A549 (cell line): Measurements from ENCODE around the gene MSI2. TPM values are rescaled to one million over a fixed set of nuclear protein-coding genes. Genes with fewer than 3 reads are reported as not detected.

ENCODE experiments used
- ATAC-seq, 2 experiments: fragments of 200-7000 bp in 1 of 2; fragments of >200 bp in 1 of 2; cut with Nextera tagmentation in 1 of 2; cut with Tn5 transposase in 1 of 2; 3 replicates each; pipeline versions ENCODE4 v1.8.0 to v1.9.1; 2018 to 2020; ENCODE audit warnings: mild to moderate bottlenecking in 1 of 2, moderate library complexity in 1 of 2
- CTCF ChIA-PET: fragments of 300-600 bp; sonication (Branson Sonifier 250); formaldehyde crosslinking; extraction: SDS; loops from one replicate; lab custom pipeline; 2021; ENCODE audit warnings: antibody characterized with exemption, inconsistent platforms; lab: Yijun Ruan, JAX
- POLR2A ChIA-PET: fragments of 350-600 bp; formaldehyde crosslinking; extraction: SDS; loops from one replicate; lab custom pipeline; 2021; ENCODE audit warnings: antibody characterized with exemption, inconsistent platforms; lab: Yijun Ruan, JAX
- DNase-seq, 2 experiments: peaks; one replicate each; pipeline versions ENCODE4 v3.0.0 to v3.0.0-alpha.2; 2011 to 2016; ENCODE audit warnings: low read depth in 1 of 2, low spot score in 1 of 2
- FAIRE-seq: peaks from 2 replicates; lab custom pipeline; 2011; peaks lifted over from hg19 to GRCh38; lab: Jason Lieb, UNC
- H3K27ac ChIP-seq, 2 experiments: fragments of >200 bp; sonication (Bioruptor Twin); formaldehyde crosslinking; 3 replicates each; pipeline ENCODE4 v1.5.1; 2016 to 2017
- H3K4me1 ChIP-seq: fragments of >200 bp; sonication (Bioruptor Twin); formaldehyde crosslinking; 3 replicates; pipeline ENCODE4 v1.6.1; 2016
- H3K4me2 ChIP-seq: fragments of >200 bp; sonication (Bioruptor Twin); formaldehyde crosslinking; 3 replicates; pipeline ENCODE4 v1.6.1; 2016
- H3K4me3 ChIP-seq: fragments of >200 bp; sonication (Bioruptor Twin); formaldehyde crosslinking; 3 replicates; pipeline ENCODE4 v1.5.1; 2016
- H3K9me3 ChIP-seq: fragments of >200 bp; sonication (Bioruptor Twin); formaldehyde crosslinking; 3 replicates; pipeline ENCODE4 v1.6.1; 2016
- CEBPB ChIP-seq, 2 experiments: fragments of >200 bp in 1 of 2; sonication (Bioruptor Twin) in 1 of 2; formaldehyde crosslinking in 1 of 2; IDR thresholded peaks; 2 replicates each; pipeline ENCODE4 v1.6.1; 2012 to 2016
- CTCF ChIP-seq: fragments of >200 bp; sonication (Bioruptor Twin); formaldehyde crosslinking; IDR thresholded peaks from 3 replicates; pipeline ENCODE4 v1.5.1; 2016
- E2F6 ChIP-seq: IDR thresholded peaks from 2 replicates; pipeline ENCODE4 v1.6.1; 2012; ENCODE audit warnings: low read depth, borderline replicate concordance
- EP300 ChIP-seq, 2 experiments: fragments of >200 bp; sonication (Bioruptor Twin); formaldehyde crosslinking; IDR thresholded peaks; 2 replicates in 1 of 2; 3 replicates in 1 of 2; pipeline ENCODE4 v1.6.1; 2016 to 2017
- FOSL2 ChIP-seq, 2 experiments: fragments of 450-650 bp in 1 of 2; fragments of >200 bp in 1 of 2; sonication (Bioruptor Twin) in 1 of 2; formaldehyde crosslinking; IDR thresholded peaks; 2 replicates each; pipeline versions ENCODE4 v1.5.0 to v1.6.1; 2016 to 2020; ENCODE audit warnings: mild to moderate bottlenecking in 1 of 2, moderate library complexity in 1 of 2
- FOXS1 ChIP-seq: fragments of 250-450 bp; sonication (Bioruptor Pico); IDR thresholded peaks from 2 replicates; pipeline ENCODE4 v1.5.0; 2020; ENCODE audit warnings: mild to moderate bottlenecking, moderate library complexity
- HES2 ChIP-seq: fragments of >200 bp; sonication (Bioruptor Twin); formaldehyde crosslinking; IDR thresholded peaks from 2 replicates; pipeline ENCODE4 v1.6.1; 2016
- HOXA7 ChIP-seq: fragments of 250-450 bp; sonication (Bioruptor Pico); IDR thresholded peaks from 2 replicates; pipeline ENCODE4 v1.5.0; 2020; ENCODE audit warnings: mild to moderate bottlenecking, moderate library complexity
- JUN ChIP-seq, 2 experiments: fragments of >200 bp; sonication (Bioruptor Twin); formaldehyde crosslinking; IDR thresholded peaks; 2 replicates in 1 of 2; 3 replicates in 1 of 2; pipeline ENCODE4 v1.6.1; 2016 to 2017
- MYC ChIP-seq: IDR thresholded peaks from 2 replicates; pipeline ENCODE4 v1.6.1; 2012; ENCODE audit warnings: mild to moderate bottlenecking, inconsistent platforms, low read length, improper control_type of control experiment, borderline replicate concordance
- NFE2L2 ChIP-seq: fragments of 150-350 bp; conservative IDR thresholded peaks from 2 replicates; pipeline ENCODE4 v1.6.1; 2014; ENCODE audit warnings: low read length
- NR3C1 ChIP-seq: fragments of >200 bp; sonication (Bioruptor Twin); formaldehyde crosslinking; IDR thresholded peaks from 3 replicates; pipeline ENCODE4 v1.6.1; 2017
- PBX3 ChIP-seq: IDR thresholded peaks from 2 replicates; pipeline ENCODE4 v1.6.1; 2012
- PHF8 ChIP-seq: fragments of 200-600 bp; sonication (generic); IDR thresholded peaks from 2 replicates; pipeline ENCODE4 v1.6.1; 2016; ENCODE audit warnings: low read depth, mild to moderate bottlenecking, antibody characterized with exemption, moderate library complexity, borderline replicate concordance
- RCOR1 ChIP-seq: fragments of 150-350 bp; IDR thresholded peaks from 2 replicates; pipeline ENCODE4 v1.6.1; 2014; ENCODE audit warnings: antibody characterized with exemption, low read length, low read depth
- REST ChIP-seq: fragments of 200-600 bp; sonication (generic); IDR thresholded peaks from 2 replicates; pipeline ENCODE4 v1.6.1; 2016; ENCODE audit warnings: antibody characterized with exemption, mild to moderate bottlenecking, moderate library complexity
- SREBF2 ChIP-seq: fragments of 450-650 bp; IDR thresholded peaks from 2 replicates; pipeline ENCODE4 v1.6.1; 2014; ENCODE audit warnings: mild to moderate bottlenecking, moderate library complexity
- TFCP2L1 ChIP-seq: fragments of 250-450 bp; sonication (Bioruptor Pico); IDR thresholded peaks from 2 replicates; pipeline ENCODE4 v1.5.0; 2021; ENCODE audit warnings: mild to moderate bottlenecking
- TP53 ChIP-seq: fragments of 250-450 bp; sonication (Bioruptor Pico); IDR thresholded peaks from 2 replicates; pipeline ENCODE4 v1.5.0; 2021; ENCODE audit warnings: mild to moderate bottlenecking, moderate library complexity
- USF2 ChIP-seq: fragments of 450-650 bp; IDR thresholded peaks from 2 replicates; pipeline ENCODE4 v1.6.1; 2014; ENCODE audit warnings: antibody characterized with exemption
- ZNF302 ChIP-seq: fragments of 250-450 bp; sonication (Bioruptor Pico); IDR thresholded peaks from 2 replicates; pipeline ENCODE4 v1.9.0; 2021; ENCODE audit warnings: inconsistent platforms, mild to moderate bottlenecking, moderate library complexity
- WGBS: methylation state at CpG from one replicate; pipeline ENCODE4 v1.1.6; 2017; ENCODE audit errors: missing lambda C conversion rate; 5-methylcytosine and 5-hydroxymethylcytosine counted together
- polyA plus RNA-seq, 4 experiments: library from polyadenylated mRNA; depleted of rRNA in 3 of 4; stranded (reverse); fragments of >200 nt; fragmentation: RNase III in 1 of 4; extraction: RNeasy Plus Mini Kit Qiagen cat#74134 plus additional on column Dnase treatment in 1 of 4; gene quantifications; 2 replicates in 3 of 4; 3 replicates in 1 of 4; pipeline ENCODE4 v1.2.3, GENCODE V29; 2011 to 2017
- TF ChIP-seq, protein P1 (sequence below): fragments of 150-350 bp; IDR thresholded peaks from 2 replicates; pipeline ENCODE4 v1.6.1; 2014; ENCODE audit warnings: low read depth, mild to moderate bottlenecking, low read length
- TF ChIP-seq, protein P2 (sequence below): IDR thresholded peaks from 2 replicates; pipeline ENCODE4 v1.6.1; 2012

Gene MSI2
- polyA plus RNA-seq, 2 of the 4 experiments (the other 2 are of a cell fraction) = 43.6 to 44.4 TPM

DNA sequence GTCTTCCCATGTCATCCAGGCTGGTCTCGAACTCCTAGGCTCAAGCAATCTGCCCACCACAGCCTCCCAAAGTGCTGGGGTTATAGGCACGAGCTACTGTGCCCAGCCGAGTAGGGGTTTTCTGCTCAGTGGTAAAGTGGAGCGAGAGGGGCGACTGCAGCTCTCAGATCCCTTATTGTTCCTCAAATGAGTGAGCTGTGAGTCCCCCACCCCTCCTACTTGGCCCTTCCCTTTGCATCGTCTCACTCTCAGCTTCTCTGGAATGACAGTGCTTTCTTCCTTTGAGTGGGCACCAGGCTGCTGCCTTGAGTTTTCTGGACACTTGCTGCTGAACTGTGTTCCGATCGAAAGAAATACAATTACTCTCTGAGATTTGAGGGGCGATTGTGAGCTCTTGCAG is 63.5 kb downstream of the MSI2 start:
- Histone ChIP-seq H3K4me1 (peaks cover 6% of the 10 kb centered on the region; the same call in 1 of the 3 replicates), H3K27ac (no peak overlapping the region), H3K4me2 (no peak overlapping the region), H3K4me3 (no peak overlapping the region), H3K9me3 (no peaks in the 10 kb centered on the region)
- no peak for TF ChIP-seq JUN (IDR thresholded peaks at IDR 0.05)
- no peak for TF ChIP-seq E2F6
- TF ChIP-seq FOSL2 (IDR thresholded peaks at IDR 0.05) = no peak
- no peak for TF ChIP-seq FOSL2 (CRISPR knock-in tag; IDR thresholded peaks at IDR 0.05)
- TF ChIP-seq, protein P1, sequence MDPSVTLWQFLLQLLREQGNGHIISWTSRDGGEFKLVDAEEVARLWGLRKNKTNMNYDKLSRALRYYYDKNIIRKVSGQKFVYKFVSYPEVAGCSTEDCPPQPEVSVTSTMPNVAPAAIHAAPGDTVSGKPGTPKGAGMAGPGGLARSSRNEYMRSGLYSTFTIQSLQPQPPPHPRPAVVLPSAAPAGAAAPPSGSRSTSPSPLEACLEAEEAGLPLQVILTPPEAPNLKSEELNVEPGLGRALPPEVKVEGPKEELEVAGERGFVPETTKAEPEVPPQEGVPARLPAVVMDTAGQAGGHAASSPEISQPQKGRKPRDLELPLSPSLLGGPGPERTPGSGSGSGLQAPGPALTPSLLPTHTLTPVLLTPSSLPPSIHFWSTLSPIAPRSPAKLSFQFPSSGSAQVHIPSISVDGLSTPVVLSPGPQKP = no peak
- no peak for TF ChIP-seq EP300 (IDR thresholded peaks at IDR 0.05)
- TF ChIP-seq RCOR1 = no peak
- TF ChIP-seq PHF8 = no peak
- no peak for TF ChIP-seq SREBF2
- ChIA-PET CTCF (interaction anchor here (1.1 to 1.4 kb wide), 2 partner anchors 17 to 77 kb away, joined by 3 to 5 read pairs; no protein-coding TSS in a partner anchor), POLR2A (no interaction called here)
- WGBS = 91% methylated on average over 9 of the region's 9 CpGs
- no peak for ATAC-seq
- no peak for DNase-seq
- no peak for FAIRE-seq

- DNase-seq (no peak), FAIRE-seq (no peak), ATAC-seq (no peak)
- TF ChIP-seq EP300 (IDR thresholded peaks at IDR 0.05) (no peak), ZNF302 (CRISPR knock-in tag) (no peak), FOXS1 (CRISPR knock-in tag) (no peak), TFCP2L1 (CRISPR knock-in tag) (no peak), CEBPB (IDR thresholded peaks at IDR 0.05) (no peak), USF2 (no peak), MYC (no peak), HOXA7 (CRISPR knock-in tag) (no peak)
- TF ChIP-seq, protein P2, sequence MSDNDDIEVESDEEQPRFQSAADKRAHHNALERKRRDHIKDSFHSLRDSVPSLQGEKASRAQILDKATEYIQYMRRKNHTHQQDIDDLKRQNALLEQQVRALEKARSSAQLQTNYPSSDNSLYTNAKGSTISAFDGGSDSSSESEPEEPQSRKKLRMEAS = no peak
- Histone ChIP-seq H3K4me1 (peaks cover under 1% of the 10 kb centered on the region; the same call in 1 of the 3 replicates), H3K4me2 (no peak overlapping the region), H3K27ac (no peak overlapping the region), H3K9me3 (no peaks in the 10 kb centered on the region), H3K4me3 (no peak overlapping the region)
- ChIA-PET CTCF (interaction anchor here (1.5 kb wide), 1 partner anchor 13 kb away, joined by 5 read pairs; no protein-coding TSS in a partner anchor), POLR2A (no interaction called here)
- WGBS = 84% methylated on average over 9 of the region's 10 CpGs
Measured at GRCh38 chr17:57323391-57323790, 67.1 kb downstream of the MSI2 start.

- no peak overlapping the region for H3K4me3 ChIP-seq
- H3K4me1 ChIP-seq = peaks cover 7% of the 10 kb centered on the region
- no peak overlapping the region for H3K27ac ChIP-seq
- H3K4me2 ChIP-seq = no peak overlapping the region
- DNase-seq = no peak
- FAIRE-seq = no peak
- ATAC-seq = no peak
- POLR2A ChIA-PET = no interaction called here
- no peaks in the 10 kb centered on the region for H3K9me3 ChIP-seq
- 97% methylated on average over 13 of the region's 13 CpGs for WGBS
- CTCF ChIA-PET = interaction anchor here (1.5 kb wide), 2 partner anchors 13 to 348 kb away, joined by 4 to 5 read pairs; no protein-coding TSS in a partner anchor
- TF ChIP-seq PBX3 = no peak
- TF ChIP-seq TP53 = no peak
- no peak for TF ChIP-seq FOSL2 (IDR thresholded peaks at IDR 0.05)
- no peak for TF ChIP-seq FOSL2 (CRISPR knock-in tag; IDR thresholded peaks at IDR 0.05)
- no peak for TF ChIP-seq NR3C1
- TF ChIP-seq SREBF2 = no peak
- no peak for TF ChIP-seq CTCF
- no peak for TF ChIP-seq HES2
- TF ChIP-seq MYC = no peak
- TF ChIP-seq NFE2L2 = no peak
- no peak for TF ChIP-seq REST
- no peak for TF ChIP-seq HOXA7 (CRISPR knock-in tag)
Measured at GRCh38 chr17:57324060-57324459, 67.7 kb downstream of the MSI2 start.
